HEK293 (cell line): ENCODE measurements around the gene RNF31.
A peak's percentile ranks its signal among the peaks of the same experiment; 100 is the strongest.

ENCODE experiments used
- CTCF ChIA-PET: fragments of 350-600 bp; formaldehyde crosslinking; extraction: SDS; loops from one replicate; lab custom pipeline; 2021; ENCODE audit warnings: antibody characterized with exemption; lab: Yijun Ruan, JAX
- POLR2A ChIA-PET: fragments of 300-600 bp; formaldehyde crosslinking; extraction: SDS; loops from one replicate; lab custom pipeline; 2020; ENCODE audit warnings: antibody characterized with exemption, inconsistent platforms; lab: Yijun Ruan, JAX
- H3K27ac ChIP-seq: fragments of 200-500 bp; sonication (Bioruptor generic); 2 replicates; pipeline ENCODE4 v1.5.1; 2014; ENCODE audit warnings: low read depth, low read length, control low read depth, inconsistent platforms; ENCODE audit errors: extremely low read depth
- H3K36me3 ChIP-seq, 2 experiments: fragments of 200-500 bp in 1 of 2; sonication (Bioruptor generic) in 1 of 2; 1 replicate in 1 of 2; 2 replicates in 1 of 2; pipeline ENCODE4 v1.5.1; 2014 to 2017; ENCODE audit warnings: inconsistent platforms in 2 of 2, low read length in 2 of 2; ENCODE audit not compliant: control insufficient read depth in 2 of 2, insufficient read depth in 1 of 2
- H3K4me1 ChIP-seq: fragments of 200-500 bp; sonication (Bioruptor generic); 2 replicates; pipeline ENCODE4 v1.5.1; 2014; ENCODE audit warnings: mild to moderate bottlenecking, low read length, inconsistent platforms; ENCODE audit not compliant: control insufficient read depth, insufficient read depth
- H3K4me3 ChIP-seq: 2 replicates; pipeline ENCODE4 v1.5.1; 2011; ENCODE audit warnings: low read depth, mild to moderate bottlenecking, control low read depth, low read length, moderate library complexity
- H3K9me3 ChIP-seq: fragments of 200-500 bp; sonication (Bioruptor generic); 2 replicates; pipeline ENCODE4 v1.5.1; 2014; ENCODE audit warnings: low read depth, low read length, inconsistent platforms; ENCODE audit not compliant: control insufficient read depth, insufficient read depth
- BCL11A ChIP-seq: fragments of 450-650 bp; formaldehyde crosslinking; IDR thresholded peaks from 2 replicates; pipeline ENCODE4 v1.5.1; 2016; ENCODE audit warnings: low read depth, missing biosample characterization, missing genetic modification characterization
- GLI4 ChIP-seq: fragments of 450-650 bp; formaldehyde crosslinking; IDR thresholded peaks from 2 replicates; pipeline ENCODE4 v1.5.1; 2016; ENCODE audit warnings: missing biosample characterization, missing genetic modification characterization
- IKZF3 ChIP-seq: fragments of 450-650 bp; IDR thresholded peaks from 2 replicates; pipeline ENCODE4 v1.5.0; 2018; ENCODE audit warnings: missing biosample characterization, mild to moderate bottlenecking, missing genetic modification characterization, moderate library complexity
- INSM2 ChIP-seq: fragments of 450-650 bp; formaldehyde crosslinking; IDR thresholded peaks from 2 replicates; pipeline ENCODE4 v1.5.1; 2016; ENCODE audit warnings: missing biosample characterization, missing genetic modification characterization
- KLF1 ChIP-seq: fragments of 450-650 bp; formaldehyde crosslinking; IDR thresholded peaks from 2 replicates; pipeline ENCODE4 v1.5.1; 2016; ENCODE audit warnings: missing biosample characterization, missing genetic modification characterization
- KLF16 ChIP-seq: fragments of 450-650 bp; formaldehyde crosslinking; IDR thresholded peaks from 2 replicates; pipeline ENCODE4 v1.5.1; 2017; ENCODE audit warnings: missing biosample characterization, missing genetic modification characterization
- SALL2 ChIP-seq: fragments of 450-650 bp; formaldehyde crosslinking; IDR thresholded peaks from 2 replicates; pipeline ENCODE4 v1.5.0; 2017; ENCODE audit warnings: missing biosample characterization, mild to moderate bottlenecking, missing genetic modification characterization, borderline replicate concordance
- SCRT2 ChIP-seq: fragments of 450-650 bp; formaldehyde crosslinking; IDR thresholded peaks from 2 replicates; pipeline ENCODE4 v1.5.1; 2016; ENCODE audit warnings: missing biosample characterization, missing genetic modification characterization
- SETDB1 ChIP-seq: IDR thresholded peaks from one replicate; pipeline ENCODE4 v1.6.1; 2017; ENCODE audit warnings: mild to moderate bottlenecking, low read length, moderate library complexity, mixed read lengths; ENCODE audit not compliant: insufficient read length
- SP3 ChIP-seq: fragments of 450-650 bp; formaldehyde crosslinking; IDR thresholded peaks from 2 replicates; pipeline ENCODE4 v1.5.1; 2016; ENCODE audit warnings: missing biosample characterization, missing genetic modification characterization
- ZBTB20 ChIP-seq: fragments of 450-650 bp; formaldehyde crosslinking; IDR thresholded peaks from 2 replicates; pipeline ENCODE4 v1.5.1; 2016; ENCODE audit warnings: missing biosample characterization, missing genetic modification characterization
- ZBTB48 ChIP-seq: fragments of 450-650 bp; formaldehyde crosslinking; IDR thresholded peaks from 2 replicates; pipeline ENCODE4 v1.5.1; 2016; ENCODE audit warnings: missing biosample characterization, missing genetic modification characterization
- ZFP3 ChIP-seq: fragments of 450-650 bp; formaldehyde crosslinking; IDR thresholded peaks from 2 replicates; pipeline ENCODE4 v1.5.1; 2016; ENCODE audit warnings: low read depth, missing biosample characterization, missing genetic modification characterization
- ZNF132 ChIP-seq: fragments of 450-650 bp; formaldehyde crosslinking; IDR thresholded peaks from 2 replicates; pipeline ENCODE4 v1.5.1; 2017; ENCODE audit warnings: missing biosample characterization, missing genetic modification characterization, borderline replicate concordance
- ZNF16 ChIP-seq: fragments of 450-650 bp; formaldehyde crosslinking; IDR thresholded peaks from 2 replicates; pipeline ENCODE4 v1.5.1; 2016; ENCODE audit warnings: low read depth, missing biosample characterization, missing genetic modification characterization
- ZNF202 ChIP-seq: fragments of 450-650 bp; formaldehyde crosslinking; IDR thresholded peaks from 2 replicates; pipeline ENCODE4 v1.5.1; 2016; ENCODE audit warnings: missing biosample characterization, missing genetic modification characterization, borderline replicate concordance
- ZNF24 ChIP-seq: fragments of 450-650 bp; formaldehyde crosslinking; IDR thresholded peaks from 2 replicates; pipeline ENCODE4 v1.5.1; 2016; ENCODE audit warnings: missing biosample characterization, missing genetic modification characterization
- ZNF280D ChIP-seq: fragments of 450-650 bp; formaldehyde crosslinking; IDR thresholded peaks from 2 replicates; pipeline ENCODE4 v1.5.1; 2016; ENCODE audit warnings: missing biosample characterization, missing genetic modification characterization
- ZNF311 ChIP-seq: fragments of 450-650 bp; formaldehyde crosslinking; IDR thresholded peaks from 2 replicates; pipeline ENCODE4 v1.5.1; 2017; ENCODE audit warnings: missing biosample characterization, missing genetic modification characterization, borderline replicate concordance
- ZNF335 ChIP-seq: fragments of 450-650 bp; formaldehyde crosslinking; conservative IDR thresholded peaks from 2 replicates; pipeline ENCODE4 v1.5.1; 2016; ENCODE audit warnings: missing biosample characterization, missing genetic modification characterization
- ZNF341 ChIP-seq: fragments of 450-650 bp; formaldehyde crosslinking; IDR thresholded peaks from 2 replicates; pipeline ENCODE4; 2016; ENCODE audit warnings: low read depth, missing biosample characterization, missing genetic modification characterization
- ZNF366 ChIP-seq: fragments of 450-650 bp; formaldehyde crosslinking; conservative IDR thresholded peaks from 2 replicates; pipeline ENCODE4 v1.5.1; 2016; ENCODE audit warnings: missing biosample characterization, missing genetic modification characterization
- ZNF416 ChIP-seq: fragments of 450-650 bp; formaldehyde crosslinking; IDR thresholded peaks from 2 replicates; pipeline ENCODE4 v1.5.1; 2016; ENCODE audit warnings: missing biosample characterization, missing genetic modification characterization
- ZNF514 ChIP-seq: fragments of 450-650 bp; formaldehyde crosslinking; IDR thresholded peaks from 2 replicates; pipeline ENCODE4 v1.5.1; 2016; ENCODE audit warnings: missing biosample characterization, missing genetic modification characterization
- ZNF529 ChIP-seq: fragments of 450-650 bp; formaldehyde crosslinking; IDR thresholded peaks from 2 replicates; pipeline ENCODE4 v1.5.1; 2017; ENCODE audit warnings: missing genetic modification characterization, missing biosample characterization; ENCODE audit not compliant: insufficient replicate concordance
- ZNF558 ChIP-seq: fragments of 450-650 bp; formaldehyde crosslinking; IDR thresholded peaks from 2 replicates; pipeline ENCODE4 v1.5.1; 2016; ENCODE audit warnings: missing biosample characterization, missing genetic modification characterization
- ZNF600 ChIP-seq: fragments of 450-650 bp; formaldehyde crosslinking; IDR thresholded peaks from 2 replicates; pipeline ENCODE4 v1.5.1; 2016; ENCODE audit warnings: missing biosample characterization, missing genetic modification characterization
- ZNF621 ChIP-seq: fragments of 450-650 bp; formaldehyde crosslinking; IDR thresholded peaks from 2 replicates; pipeline ENCODE4 v1.5.1; 2017; ENCODE audit warnings: missing biosample characterization, missing genetic modification characterization
- ZNF658 ChIP-seq: fragments of 450-650 bp; formaldehyde crosslinking; IDR thresholded peaks from 2 replicates; pipeline ENCODE4; 2016; ENCODE audit warnings: missing biosample characterization, missing genetic modification characterization
- ZNF837 ChIP-seq: fragments of 450-650 bp; formaldehyde crosslinking; IDR thresholded peaks from 2 replicates; pipeline ENCODE4 v1.5.1; 2016; ENCODE audit warnings: missing biosample characterization, missing genetic modification characterization
- TF ChIP-seq, protein P1 (sequence below): IDR thresholded peaks from 2 replicates; pipeline ENCODE4 v1.6.1; 2011; ENCODE audit warnings: mild to moderate bottlenecking, low read depth, low read length, borderline replicate concordance
- TF ChIP-seq, protein P2 (sequence below): fragments of 450-650 bp; formaldehyde crosslinking; IDR thresholded peaks from 2 replicates; pipeline ENCODE4 v1.5.1; 2016; ENCODE audit warnings: missing biosample characterization, missing genetic modification characterization
- TF ChIP-seq, protein P3 (sequence below): fragments of 450-650 bp; formaldehyde crosslinking; IDR thresholded peaks from 2 replicates; pipeline ENCODE4 v1.5.1; 2016; ENCODE audit warnings: missing biosample characterization, missing genetic modification characterization

Gene RNF31

DNA sequence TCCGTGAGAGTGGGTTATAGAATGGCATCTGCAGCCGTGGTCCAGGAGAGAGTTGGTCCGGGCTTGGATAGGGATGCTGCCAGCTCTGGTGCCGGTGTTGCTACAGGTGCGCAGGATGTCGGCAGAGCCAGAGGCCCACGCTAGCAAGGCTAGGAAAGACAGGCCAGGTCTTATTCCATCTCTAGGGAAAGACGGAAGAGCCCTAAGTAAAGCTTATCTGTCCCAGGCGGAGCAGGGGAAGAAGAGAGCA is 11.8 kb upstream of the RNF31 start:
- Histone ChIP-seq H3K9me3 (no peaks in the 10 kb centered on the region), H3K27ac (peak overlapping the region; percentile 65), H3K36me3 (peaks cover 11 to 27% of the 10 kb centered on the region in 2 experiments), H3K4me1 (peaks cover 4% of the 10 kb centered on the region; the same call in 1 of the 2 replicates), H3K4me3 (peak overlapping the region; percentile 92)
- CTCF ChIA-PET: interaction anchor here (0.9 to 1.0 kb wide), 2 partner anchors 21 to 26 kb away, joined by 3 to 6 read pairs; partner anchors contain the start of genes DCAF11, IRF9 and NRL
- POLR2A ChIA-PET: interaction anchor here (0.6 to 7.3 kb wide), 20 partner anchors 8 to 579 kb away, joined by 3 to 163 read pairs (median 4); partner anchors contain the start of genes CIDEB, DCAF11, IRF9 and MDP1
- 0 out of 2 replicates have a peak, but pooled peaks have one; percentile 82 for TF ChIP-seq ZNF600 (tag by site-specific recombination)
- TF ChIP-seq ZNF24 (tag by site-specific recombination): no peak
- no peak for TF ChIP-seq GLI4
- TF ChIP-seq KLF1: no peak
- 0 out of 2 replicates have a peak, but pooled peaks have one; percentile 37 for TF ChIP-seq IKZF3 (tag by site-specific recombination)
- TF ChIP-seq SCRT2 (tag by site-specific recombination): peak; percentile 97
- no peak for TF ChIP-seq ZNF514 (tag by site-specific recombination)
- TF ChIP-seq, protein P1, sequence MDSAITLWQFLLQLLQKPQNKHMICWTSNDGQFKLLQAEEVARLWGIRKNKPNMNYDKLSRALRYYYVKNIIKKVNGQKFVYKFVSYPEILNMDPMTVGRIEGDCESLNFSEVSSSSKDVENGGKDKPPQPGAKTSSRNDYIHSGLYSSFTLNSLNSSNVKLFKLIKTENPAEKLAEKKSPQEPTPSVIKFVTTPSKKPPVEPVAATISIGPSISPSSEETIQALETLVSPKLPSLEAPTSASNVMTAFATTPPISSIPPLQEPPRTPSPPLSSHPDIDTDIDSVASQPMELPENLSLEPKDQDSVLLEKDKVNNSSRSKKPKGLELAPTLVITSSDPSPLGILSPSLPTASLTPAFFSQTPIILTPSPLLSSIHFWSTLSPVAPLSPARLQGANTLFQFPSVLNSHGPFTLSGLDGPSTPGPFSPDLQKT: no peak
- no peak for TF ChIP-seq ZNF837 (tag by site-specific recombination)
- no peak for TF ChIP-seq ZNF621 (tag by site-specific recombination)
- TF ChIP-seq ZNF16 (tag by site-specific recombination): no peak
- TF ChIP-seq ZNF529: no peak
- no peak for TF ChIP-seq ZNF558
- no peak for TF ChIP-seq KLF16
- TF ChIP-seq ZFP3: no peak
- no peak for TF ChIP-seq ZNF132 (tag by site-specific recombination)
- TF ChIP-seq ZNF335 (tag by site-specific recombination): peak; percentile 79
- no peak for TF ChIP-seq ZNF341 (tag by site-specific recombination)
- no peak for TF ChIP-seq BCL11A (tag by site-specific recombination)
- 0 out of 2 replicates have a peak, but pooled peaks have one; percentile 28 for TF ChIP-seq ZBTB20
- TF ChIP-seq ZNF280D (tag by site-specific recombination): no peak
- TF ChIP-seq SETDB1: no peak
- TF ChIP-seq ZNF366: peak; percentile 81
- no peak for TF ChIP-seq INSM2 (tag by site-specific recombination)
- TF ChIP-seq ZNF658: no peak
- TF ChIP-seq SALL2 (tag by site-specific recombination): no peak
- TF ChIP-seq, protein P2, sequence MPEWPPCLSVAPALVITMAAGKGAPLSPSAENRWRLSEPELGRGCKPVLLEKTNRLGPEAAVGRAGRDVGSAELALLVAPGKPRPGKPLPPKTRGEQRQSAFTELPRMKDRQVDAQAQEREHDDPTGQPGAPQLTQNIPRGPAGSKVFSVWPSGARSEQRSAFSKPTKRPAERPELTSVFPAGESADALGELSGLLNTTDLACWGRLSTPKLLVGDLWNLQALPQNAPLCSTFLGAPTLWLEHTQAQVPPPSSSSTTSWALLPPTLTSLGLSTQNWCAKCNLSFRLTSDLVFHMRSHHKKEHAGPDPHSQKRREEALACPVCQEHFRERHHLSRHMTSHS (tag by site-specific recombination): no peak
- TF ChIP-seq ZNF311 (tag by site-specific recombination): no peak
- TF ChIP-seq SP3 (tag by site-specific recombination): no peak
- TF ChIP-seq ZBTB48: peak; percentile 87
- no peak for TF ChIP-seq ZNF202 (tag by site-specific recombination)
- TF ChIP-seq, protein P3, sequence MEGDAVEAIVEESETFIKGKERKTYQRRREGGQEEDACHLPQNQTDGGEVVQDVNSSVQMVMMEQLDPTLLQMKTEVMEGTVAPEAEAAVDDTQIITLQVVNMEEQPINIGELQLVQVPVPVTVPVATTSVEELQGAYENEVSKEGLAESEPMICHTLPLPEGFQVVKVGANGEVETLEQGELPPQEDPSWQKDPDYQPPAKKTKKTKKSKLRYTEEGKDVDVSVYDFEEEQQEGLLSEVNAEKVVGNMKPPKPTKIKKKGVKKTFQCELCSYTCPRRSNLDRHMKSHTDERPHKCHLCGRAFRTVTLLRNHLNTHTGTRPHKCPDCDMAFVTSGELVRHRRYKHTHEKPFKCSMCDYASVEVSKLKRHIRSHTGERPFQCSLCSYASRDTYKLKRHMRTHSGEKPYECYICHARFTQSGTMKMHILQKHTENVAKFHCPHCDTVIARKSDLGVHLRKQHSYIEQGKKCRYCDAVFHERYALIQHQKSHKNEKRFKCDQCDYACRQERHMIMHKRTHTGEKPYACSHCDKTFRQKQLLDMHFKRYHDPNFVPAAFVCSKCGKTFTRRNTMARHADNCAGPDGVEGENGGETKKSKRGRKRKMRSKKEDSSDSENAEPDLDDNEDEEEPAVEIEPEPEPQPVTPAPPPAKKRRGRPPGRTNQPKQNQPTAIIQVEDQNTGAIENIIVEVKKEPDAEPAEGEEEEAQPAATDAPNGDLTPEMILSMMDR: no peak
- no peak for TF ChIP-seq ZNF416 (tag by site-specific recombination)
